ENCODE measurements around the gene MAEL.
"Not testable (repeated sequence)": the region's sequence is repeated elsewhere in the genome, so short reads cannot be mapped to it uniquely, and the experiment has no call there.

The MAEL gene

GRCh38 chr1:166980383-166980782, 8.7 kb upstream of the MAEL start:
- no peak for DNase-seq

DNA sequence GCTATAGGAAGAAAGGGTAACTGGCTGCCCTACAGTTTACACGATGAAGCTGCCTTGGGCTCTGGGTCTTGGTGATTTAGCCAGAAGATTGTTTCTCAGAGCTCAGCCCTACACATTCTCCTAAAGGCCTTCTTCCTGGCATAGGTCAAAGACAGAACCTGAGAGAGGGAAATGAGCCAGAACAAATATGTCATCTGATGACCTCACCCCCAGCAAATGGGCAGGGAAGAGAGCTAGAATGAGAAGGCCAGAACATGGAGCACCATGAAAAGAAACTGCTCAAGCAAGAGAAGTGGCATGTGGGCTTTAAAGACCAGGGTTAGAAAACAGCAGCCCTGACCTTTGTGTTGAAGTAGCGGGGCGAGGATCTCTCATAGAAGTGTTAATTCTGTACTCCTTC, 8.3 kb upstream of the MAEL start:
- no peak for DNase-seq

DNA sequence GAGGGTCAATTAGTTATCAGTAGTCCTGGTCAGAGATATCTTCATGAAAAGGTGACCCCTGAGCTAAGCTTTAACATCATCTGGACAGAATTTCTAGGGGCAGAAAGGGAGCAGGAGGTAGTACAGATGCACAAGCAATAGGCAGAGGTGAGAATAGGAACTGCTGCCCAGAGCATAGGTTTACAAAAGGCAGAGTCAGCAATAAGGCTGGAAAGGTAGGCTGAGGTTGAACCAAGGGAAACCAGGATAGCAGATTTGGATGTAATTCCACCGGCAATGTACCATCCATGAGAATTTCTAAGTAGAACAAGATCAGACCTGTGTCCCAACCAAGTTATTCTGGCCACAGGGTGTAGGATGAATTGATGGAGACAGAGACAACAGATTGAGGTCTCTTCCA, 7.5 kb upstream of the MAEL start:
- DNase-seq: no peak

DNA sequence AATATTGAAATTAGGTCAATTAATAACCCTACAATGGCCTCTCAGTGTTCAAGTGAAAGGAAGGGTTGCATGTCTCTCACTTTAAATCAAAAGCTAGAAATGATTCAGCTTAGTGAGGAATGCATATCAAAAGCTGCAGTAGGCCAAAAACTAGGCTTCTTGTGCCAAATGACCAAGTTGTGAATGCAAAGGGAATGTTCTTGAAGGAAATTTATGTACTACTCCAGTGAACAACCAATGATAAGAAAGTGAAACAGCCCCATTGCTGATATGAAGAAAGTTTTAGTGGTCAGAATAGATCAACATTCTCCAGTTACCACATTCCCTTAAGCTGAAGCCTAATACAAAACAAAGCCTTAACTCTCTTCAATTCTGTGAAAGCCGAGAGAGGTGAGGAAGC, 10.0 kb downstream of the MAEL start:
- DNase-seq: no peak

- DNase-seq: no peak
Measured at GRCh38 chr1:166999500-167000055, 10.5 kb downstream of the MAEL start.

DNA sequence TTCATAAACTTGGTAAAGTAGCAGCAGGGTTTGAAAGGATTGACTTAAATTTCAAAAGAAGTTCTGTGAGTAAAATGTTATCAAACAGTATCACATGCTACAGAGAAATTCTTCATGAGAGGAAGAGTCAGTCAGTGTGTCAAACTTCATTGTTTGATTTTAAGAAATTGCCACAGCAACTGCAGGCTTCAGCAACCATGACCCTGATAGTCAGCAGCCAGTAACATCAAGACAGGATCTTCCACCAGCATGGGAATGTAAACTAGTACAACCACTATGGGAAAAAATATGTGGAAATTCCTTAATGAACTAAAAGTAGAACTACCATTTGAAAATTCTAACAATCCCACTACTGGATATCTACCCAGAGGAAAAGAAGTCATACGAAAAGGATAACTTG, 11.5 kb downstream of the MAEL start:
- no peak for DNase-seq

GRCh38 chr1:167002354-167002753, 13.3 kb downstream of the MAEL start:
- DNase-seq: no peak

DNA sequence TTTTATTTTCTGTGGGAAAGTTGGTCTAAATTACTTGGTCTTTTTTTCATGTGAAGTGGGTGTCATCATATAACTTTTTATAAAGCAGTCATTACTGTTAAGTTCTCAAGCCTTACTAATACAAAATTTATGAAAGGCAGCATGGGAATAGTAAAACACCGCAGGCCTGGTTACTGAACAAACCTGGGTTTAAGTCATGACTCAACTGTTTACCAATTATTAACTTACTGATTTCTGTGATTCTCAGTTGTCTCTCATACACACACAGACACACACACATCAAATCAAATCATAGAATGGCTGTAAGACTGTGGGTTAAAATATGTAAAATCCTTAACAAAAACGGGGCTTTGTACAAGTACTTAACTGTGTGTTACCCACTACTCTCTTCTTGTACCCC, 14.6 kb downstream of the MAEL start:
- DNase-seq: no peak

DNA sequence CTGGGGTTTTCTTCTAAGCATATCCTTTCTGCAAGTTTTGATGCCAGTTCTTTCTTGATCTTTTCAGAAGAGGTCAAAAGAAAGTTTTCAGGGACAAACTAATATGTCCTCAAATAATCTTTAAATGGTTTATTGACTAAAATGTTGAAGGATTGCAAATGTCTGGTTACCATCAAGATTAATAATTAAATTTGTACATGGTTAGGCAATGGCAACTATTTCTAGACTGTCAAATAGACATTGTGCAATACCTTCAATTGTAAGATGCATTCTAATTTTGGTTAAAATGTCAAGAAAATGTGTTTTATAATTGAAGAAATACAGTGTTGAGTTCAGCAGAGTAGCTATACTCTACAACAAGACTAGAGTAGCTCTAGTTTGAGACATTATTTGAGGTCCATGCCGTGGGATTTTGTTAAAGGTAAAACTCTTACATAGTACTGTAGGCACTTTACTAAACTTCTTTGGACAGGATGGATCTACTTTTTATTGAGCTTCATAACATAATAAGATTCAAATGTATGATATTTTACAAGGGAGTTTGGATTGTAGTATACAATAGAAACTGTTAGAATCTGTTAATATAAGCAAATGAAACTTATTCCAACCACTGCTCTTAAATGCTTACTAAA, 22.6 kb downstream of the MAEL start:
- DNase-seq: no peak

- no peak for DNase-seq
Measured at GRCh38 chr1:167012570-167012969, 23.5 kb downstream of the MAEL start.

- DNase-seq: no peak
Measured at GRCh38 chr1:167013108-167013929, 24.2 kb downstream of the MAEL start.

DNA sequence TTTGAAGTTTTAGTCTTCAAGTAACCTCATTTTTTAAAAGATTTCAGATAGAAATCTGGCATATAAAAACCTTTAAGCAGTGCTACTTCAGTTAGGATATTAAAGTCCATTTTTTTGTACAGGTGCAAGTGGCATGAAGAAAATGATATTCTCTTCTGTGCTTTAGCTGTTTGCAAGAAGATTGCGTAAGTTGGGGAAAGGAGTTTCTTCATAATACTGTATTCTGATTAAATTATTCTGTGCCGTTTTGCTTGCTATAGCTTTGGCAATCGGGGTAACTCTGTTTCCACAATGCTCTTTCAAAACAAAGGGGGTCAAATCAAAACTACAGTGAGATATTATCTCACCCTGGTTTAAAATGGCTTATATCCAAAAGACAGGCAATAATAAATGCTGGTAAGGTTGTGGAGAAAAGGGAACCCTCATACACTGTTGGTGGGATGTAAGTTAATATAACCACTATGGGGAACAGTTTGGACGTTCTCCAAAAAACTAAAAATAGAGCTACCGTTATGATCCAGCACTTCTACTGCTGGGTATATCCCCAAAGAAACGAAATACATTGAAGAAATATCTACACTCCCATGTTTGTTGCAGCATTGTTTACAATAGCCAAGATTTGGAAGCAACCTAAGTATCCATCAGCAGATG, 27.1 kb downstream of the MAEL start:
- no peak for DNase-seq

DNA sequence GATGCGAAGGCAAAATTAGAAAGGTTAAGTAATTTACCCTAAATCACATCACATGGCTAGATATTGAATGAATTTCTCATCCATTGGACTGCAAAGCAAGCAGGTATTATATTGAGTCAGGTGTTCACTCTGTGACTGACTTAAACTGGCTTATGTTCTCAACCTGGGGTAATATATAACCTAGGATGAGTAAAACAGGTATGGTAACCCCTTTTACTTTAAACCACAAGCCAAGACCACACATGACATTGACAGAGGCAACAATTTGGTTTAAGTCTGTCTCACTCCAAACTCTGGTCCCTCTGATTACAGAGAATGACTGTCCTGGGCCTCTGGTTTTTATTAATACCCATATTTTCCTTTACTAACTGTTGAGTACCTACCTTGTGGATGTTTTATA, 33.3 kb downstream of the MAEL start:
- DNase-seq: no peak

DNA sequence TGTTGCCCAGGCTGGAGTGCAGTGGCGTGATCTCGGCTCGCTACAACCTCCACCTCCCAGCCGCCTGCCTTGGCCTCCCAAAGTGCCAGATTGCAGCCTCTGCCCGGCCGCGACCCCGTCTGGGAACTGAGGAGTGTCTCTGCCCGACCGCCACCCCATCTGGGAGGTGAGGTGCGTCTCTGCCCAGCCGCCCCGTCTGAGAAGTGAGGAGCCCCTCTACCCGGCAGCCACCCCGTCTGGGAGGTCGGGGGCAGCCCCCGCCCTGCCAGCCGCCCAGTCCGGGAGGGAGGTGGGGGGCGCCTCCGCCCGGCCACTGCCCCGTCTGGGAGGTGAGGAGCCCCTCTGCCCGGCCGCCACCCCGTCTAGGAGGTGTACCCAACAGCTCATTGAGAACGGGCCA, 40.5 kb downstream of the MAEL start:
- DNase-seq: not testable (repeated sequence)

DNA sequence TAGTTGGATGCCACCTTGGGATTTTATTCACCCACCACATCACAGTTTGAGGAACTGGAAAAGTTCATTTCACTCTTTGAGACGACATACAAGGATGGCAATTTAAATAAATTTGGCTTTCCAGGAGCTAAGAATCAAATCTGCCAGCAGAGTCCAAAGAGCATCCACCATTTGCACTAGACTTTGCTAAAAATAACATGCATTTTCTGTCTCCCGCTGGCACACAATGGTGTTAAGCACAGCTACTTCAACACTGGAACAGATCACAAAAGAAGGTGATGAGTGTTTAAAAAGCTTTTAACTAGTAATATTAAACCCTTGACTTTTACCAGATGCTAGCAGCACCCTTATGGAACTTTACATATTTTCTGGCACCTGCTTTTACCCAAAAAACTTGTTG, 44.6 kb downstream of the MAEL start:
- DNase-seq: no peak

DNA sequence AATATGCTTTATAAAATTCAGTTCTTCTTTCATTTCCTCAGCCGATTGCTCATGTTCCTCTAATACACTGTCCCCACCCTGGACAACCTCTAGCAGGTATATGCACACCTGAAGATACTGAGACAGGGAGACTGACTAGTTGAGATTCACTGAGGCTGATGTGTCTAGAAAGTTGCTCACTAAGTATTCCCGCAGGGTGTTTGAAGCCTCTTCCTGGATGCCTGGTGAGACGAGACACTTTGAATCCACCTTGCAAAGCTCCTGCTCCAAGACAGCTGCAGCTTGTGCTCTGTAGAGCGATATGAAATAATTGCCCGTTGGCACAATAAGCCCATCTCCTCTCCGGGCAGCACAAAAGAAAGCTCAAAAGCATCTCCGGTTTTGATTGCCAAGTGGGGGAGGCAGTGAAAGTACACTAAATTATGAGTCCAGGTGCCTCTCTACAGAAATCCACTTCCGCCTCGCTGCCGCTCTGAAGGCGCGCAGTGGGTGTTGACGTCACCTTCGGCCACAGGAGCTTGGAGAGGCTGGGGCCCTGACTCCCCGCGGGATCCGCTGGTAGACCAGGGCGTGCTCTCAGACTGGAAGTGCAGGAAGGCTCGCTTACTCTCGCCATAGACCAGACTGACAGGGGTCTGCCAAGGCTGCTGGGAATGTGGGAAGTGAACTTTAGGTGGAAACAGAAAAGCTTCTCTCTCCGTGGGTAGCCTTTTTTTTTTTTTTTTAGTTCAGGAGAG, 54.8 kb downstream of the MAEL start:
- DNase-seq: peak; percentile 87

GRCh38 chr1:167051907-167052306, 62.8 kb downstream of the MAEL start:
- DNase-seq: no peak

- DNase-seq: no peak
Measured at GRCh38 chr1:167052389-167052788, 63.3 kb downstream of the MAEL start.

- no peak for DNase-seq
Measured at GRCh38 chr1:167054531-167054930, 65.5 kb downstream of the MAEL start.

DNA sequence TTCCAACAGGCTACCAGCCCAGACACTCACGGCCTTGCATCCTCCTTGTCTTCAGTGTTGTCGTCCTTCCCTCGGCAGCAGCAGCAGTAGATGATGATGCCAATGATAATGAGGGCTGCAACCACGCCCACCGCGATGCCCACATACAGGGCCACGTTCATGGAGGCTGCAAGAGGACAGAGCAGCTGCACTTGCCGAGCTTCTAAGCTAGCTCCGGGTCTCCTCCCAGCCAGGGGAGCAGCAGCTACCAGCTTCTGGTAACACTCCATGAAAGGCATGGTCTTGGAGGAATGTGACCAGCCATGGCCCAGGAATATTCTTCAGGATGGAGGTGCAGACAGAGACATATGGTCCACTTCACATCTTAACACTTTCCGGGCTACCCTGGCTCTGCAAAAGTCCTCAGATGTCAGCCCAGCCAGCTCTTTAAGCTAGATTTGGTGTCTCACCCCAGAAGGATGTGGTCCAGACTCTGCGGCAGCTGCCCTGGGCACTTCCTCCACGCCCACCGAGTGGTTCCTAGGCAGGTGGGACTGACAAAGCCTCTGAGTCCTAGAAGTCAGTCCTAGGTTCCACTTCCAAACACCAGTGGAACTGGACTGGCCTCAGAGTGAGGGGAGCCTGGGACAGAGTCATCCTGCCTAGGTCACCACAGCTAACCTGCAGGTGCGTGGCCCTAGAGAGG, 66.0 kb downstream of the MAEL start:
- DNase-seq: no peak

- no peak for DNase-seq
Measured at GRCh38 chr1:167056529-167057231, 67.6 kb downstream of the MAEL start.

DNA sequence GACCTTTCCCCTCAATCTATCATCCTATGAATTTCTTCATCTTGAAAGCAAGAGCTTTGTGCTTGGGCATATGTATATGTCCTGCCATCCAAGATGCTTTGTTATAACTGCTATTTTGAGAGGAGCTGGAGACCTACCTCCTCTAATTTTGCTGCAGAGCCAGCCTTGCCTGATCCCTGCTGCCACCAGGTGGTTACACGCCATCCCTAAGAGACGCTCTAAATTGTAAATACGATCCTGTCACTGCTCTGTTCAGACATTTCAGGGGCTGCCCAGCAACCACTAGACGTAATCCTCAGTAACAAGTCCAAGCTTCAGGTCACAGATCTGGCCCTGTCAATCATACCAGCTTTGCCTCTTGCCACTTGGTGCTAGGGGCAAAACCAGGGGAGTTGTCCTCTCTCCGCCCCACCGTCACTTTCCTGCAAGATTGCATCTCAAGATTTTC, 68.2 kb downstream of the MAEL start:
- peak; percentile 66 for DNase-seq
